HG02759 (cell line): ENCODE measurements around the gene SLC14A1.

Experiments used
- ATAC-seq: cut with Tn5 transposase; IDR thresholded peaks from one replicate; pipeline ENCODE4 v1.9.1; 2021; ENCODE audit warnings: mild to moderate bottlenecking, moderate library complexity; ENCODE audit not compliant: unreplicated experiment

SLC14A1 gene

DNA sequence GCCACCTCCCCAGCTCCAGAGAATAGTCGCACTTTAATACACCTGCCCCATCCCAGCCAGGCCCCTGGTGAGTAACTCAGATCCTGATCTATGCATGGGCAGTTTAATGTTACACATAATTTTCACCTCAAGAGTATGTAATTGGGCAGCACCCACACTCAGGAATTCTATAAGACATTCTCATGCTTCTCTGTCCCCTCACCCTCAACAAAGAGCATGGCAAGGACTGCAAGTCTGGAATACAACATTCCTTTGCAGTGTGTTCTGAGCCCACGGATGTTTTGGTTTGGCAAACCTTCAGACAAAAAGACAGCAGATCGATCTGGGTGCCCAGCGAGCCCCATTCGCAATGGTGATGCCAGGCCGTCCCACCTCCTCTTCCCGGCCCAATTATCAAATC, 4.9 kb upstream of the SLC14A1 start:
- no peak for ATAC-seq

DNA sequence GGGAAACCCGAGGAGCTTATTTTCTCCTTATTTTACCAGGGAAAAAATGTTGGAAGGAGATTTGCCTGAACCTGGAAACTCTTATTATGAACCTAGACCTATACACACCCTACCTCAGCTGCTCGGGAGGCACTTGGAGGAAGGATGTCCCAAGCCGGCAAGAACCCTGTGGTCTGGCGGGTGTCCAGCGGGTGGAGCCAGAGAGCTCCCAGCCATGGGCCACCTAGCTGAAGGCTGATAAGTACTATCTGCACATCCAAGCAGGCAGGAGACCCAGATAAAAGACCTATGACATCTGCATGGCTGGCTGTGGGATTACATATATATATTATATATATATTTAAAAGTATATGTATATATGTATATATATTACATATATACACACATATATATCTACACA, 1.1 kb upstream of the SLC14A1 start:
- peak; percentile 95 for ATAC-seq

DNA sequence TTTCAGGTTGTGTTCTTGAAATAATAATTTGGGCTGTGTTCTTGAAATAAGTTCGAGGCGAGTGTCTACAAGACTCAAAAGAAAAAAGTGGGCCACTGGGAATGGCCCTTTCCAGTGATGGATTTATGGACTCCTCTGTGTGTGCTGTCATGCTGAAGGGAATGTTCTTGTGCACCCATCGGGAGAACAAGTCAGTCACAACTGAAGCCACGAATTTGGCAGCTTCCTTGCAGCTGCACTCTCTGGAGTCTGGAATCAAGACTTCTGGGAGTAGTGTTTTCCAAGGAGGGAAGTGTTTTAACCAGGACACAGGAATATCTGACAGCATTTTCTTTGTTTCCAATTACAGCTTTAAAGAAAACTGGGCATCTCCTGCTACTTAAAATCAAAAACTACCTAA, 620 bp downstream of the SLC14A1 start:
- no peak for ATAC-seq

DNA sequence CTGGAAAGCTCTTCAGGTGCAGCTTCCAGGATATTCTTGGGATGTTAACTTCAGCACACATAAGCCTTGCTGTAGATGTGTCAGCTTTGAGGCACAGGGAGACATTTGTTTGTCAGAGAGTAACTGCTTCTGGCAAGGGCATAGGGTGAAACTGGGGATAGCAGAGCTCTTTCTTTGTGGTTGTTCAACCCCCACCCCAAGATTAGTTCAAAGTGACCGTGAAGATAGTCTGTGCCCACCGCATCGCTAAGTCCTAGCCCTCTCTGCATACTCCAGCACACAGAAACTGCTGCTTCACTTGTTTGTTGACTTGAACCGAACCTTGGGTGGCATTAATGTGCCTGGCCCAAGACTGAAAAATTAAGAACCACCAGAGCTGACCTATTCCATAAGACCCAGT, 1.4 kb downstream of the SLC14A1 start:
- no peak for ATAC-seq

DNA sequence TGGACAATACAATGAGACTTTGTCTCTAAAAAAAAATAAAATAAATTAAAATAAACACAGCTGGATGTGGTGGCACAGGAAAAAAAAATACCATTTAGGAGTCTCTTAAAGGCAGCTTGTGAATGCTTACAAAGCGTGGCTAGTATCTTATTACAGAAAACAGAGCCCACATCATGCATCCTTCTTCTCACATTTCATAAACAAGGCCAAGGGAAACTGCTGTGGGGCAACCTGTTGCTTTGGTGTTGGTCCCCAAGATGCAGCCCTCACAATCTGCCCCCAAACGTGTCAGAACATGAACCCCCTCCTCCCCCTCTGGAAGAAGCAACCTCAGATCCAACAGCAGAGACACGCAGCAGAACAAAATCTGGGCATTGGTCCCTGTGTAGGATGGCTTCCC, 2.6 kb downstream of the SLC14A1 start:
- no peak for ATAC-seq

DNA sequence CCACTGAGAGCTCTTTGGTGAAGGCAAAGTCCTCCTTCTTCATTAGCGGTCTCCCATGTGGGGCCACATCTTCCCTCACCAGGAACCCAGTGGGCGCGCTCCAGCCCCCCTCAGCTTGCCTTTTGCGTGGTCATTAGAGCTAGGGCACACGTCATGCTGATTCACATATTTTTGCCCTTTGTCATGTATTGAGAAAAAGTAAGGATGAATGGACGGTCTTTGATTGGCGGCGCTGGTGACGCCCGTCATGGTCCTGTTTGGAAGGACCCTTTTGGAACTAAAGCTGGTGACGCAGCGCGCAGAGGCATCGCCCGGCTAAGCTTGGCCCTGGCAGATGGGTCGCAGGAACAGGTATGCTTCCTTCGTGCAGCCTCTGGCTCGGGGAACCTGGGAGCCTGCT, 3.1 kb downstream of the SLC14A1 start:
- ATAC-seq: no peak

DNA sequence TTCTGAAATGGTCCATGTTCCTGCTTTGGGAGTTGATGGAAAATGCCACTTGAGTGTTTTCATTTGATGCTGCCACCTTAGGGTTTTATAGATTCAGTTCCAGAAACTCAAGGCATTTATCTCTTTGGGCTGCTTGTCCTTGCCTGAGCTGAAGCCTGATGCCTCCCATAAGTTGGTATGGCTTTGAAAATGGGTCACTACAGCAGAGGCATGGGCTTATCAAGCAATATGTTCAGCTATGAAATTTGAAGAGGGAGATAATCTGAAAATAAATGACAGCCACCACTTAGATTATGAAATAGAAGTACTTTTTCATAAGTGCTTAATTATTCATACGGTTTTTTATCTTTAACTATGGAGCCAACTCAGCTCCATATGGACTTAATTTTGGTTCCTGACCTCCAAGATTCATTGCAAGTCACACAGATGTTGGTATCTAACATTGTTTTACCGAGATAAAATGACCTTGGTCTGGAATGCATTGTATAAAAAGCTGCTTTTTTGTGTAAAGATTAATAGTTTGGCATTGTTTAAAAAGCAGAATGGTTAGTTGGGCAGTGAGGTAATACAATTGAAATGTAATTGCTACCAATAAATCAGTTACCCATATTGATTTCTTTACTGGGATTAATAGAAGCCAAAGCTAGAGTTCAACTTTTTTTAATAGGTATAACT, 4.5 kb downstream of the SLC14A1 start:
- ATAC-seq: no peak

DNA sequence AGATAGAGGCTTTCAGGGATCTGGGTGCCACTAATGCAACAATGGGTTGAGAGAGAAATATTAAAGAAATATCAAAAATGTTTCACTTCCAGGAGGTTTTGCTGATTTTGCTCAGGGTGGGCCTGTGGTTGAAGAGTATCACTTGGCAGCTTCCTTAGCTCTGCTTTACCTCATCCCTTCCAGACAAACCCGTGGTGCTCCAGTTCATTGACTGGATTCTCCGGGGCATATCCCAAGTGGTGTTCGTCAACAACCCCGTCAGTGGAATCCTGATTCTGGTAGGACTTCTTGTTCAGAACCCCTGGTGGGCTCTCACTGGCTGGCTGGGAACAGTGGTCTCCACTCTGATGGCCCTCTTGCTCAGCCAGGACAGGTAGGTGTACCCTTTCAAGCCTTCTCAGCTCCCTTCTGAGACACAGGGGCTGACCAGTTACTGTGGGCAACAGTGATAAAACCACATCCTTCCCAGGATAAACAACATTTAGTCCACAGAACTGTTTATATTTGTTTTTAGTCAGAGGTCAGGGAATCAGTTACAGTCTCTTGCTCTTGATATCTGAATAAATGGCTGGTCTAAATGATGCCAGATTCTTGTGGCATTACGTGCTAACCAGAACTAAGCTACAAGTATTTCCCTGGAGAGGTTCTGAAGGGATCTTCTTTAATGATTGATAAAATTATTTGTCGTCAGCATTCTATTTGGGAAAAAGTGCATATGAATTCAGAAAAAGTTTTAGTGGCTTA, 7.0 kb downstream of the SLC14A1 start:
- no peak for ATAC-seq

DNA sequence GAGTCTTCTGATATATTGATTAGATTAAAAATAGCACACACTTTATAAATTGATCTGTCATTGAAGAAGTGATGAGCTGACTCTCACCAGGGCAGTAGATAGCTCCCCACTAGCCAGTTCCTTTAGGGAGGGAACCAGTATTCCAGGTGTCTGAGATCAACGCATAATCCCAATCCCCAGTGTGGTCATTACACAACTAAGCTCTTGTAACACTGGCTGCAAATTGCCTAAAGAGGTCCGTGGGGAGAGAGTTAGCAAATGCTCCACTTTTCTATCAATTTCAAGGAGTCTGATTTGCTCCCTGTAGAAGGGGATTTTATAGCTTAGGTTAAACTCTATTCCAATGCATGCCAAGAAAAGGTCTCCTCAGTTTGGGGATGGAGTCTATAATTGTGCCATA, 7.7 kb downstream of the SLC14A1 start:
- no peak for ATAC-seq

DNA sequence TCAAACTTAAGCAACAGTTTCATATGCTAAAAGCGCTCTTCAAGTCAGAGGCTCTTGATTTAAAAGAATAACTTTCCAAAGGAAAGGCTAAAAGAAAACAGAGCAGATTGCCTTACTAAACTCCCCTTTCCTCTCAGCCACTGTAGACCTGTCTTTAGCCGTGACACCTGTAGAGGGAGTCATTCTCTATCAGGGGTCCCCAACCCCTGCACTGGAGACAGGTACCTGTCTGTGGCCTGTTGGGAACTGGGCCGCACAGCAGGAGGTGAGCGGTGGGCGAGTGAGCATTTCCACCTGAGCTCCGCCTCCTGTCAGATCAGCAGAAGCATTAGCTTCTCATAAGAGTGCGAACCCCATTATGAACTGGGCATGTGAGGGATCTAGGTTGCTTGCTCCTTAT, 9.6 kb downstream of the SLC14A1 start:
- no peak for ATAC-seq

DNA sequence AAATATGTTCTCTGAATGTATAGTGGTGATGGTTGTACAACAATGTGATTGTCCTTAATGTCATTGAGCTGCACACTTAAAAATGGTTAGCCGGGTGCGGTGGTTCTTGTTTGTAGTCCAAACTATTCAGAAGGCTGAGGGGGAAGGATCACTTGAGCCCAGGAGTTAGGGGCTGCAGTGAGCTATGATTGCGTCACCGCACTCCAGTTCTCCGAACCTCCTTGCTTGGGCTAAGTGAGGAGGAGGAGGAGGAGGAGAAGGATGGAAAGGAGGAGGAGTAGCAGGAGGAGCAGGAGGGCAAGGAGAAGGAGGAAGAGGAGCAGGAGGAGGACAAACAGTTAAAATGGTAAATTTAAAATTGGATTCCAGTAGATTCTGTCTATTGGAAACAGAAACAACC, 10.5 kb downstream of the SLC14A1 start:
- ATAC-seq: no peak

DNA sequence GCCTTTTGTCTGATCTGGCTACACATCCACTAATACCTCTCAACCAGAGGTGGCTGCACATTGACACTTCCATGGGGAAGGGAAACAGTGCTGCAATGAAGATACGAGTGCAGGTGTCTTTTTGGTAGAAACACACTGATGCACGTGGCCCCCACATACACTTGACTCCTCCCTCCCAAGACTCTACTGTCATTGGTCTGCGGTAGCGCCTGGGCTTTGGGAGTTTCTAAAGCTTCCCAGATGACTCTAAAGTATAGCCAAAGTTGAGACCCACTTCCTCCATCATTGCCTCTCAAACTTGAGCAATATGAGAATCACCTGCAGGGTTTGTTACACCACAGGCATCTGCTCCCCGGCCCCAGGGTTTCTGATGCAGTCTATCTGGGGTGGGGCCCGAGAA, 11.0 kb downstream of the SLC14A1 start:
- no peak for ATAC-seq

DNA sequence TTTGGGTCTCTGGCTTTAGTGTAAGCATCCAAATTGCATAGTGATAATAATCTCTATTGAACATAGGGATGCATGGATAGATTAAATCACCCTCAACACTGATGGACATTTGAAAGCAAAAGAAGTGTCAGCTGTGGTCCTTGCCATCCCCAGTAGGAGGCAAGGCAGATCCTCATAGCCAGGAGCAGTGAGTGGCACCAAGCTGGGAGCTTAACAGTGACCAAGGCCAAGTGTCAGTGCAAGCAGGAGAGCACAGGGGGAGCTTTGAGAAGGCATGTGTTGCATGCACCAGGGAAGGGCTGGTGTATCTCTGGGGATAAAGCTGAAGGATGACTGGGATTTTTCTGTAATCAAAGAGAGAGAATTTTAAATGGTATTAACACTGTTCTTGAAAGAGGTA, 14.7 kb downstream of the SLC14A1 start:
- ATAC-seq: no peak

DNA sequence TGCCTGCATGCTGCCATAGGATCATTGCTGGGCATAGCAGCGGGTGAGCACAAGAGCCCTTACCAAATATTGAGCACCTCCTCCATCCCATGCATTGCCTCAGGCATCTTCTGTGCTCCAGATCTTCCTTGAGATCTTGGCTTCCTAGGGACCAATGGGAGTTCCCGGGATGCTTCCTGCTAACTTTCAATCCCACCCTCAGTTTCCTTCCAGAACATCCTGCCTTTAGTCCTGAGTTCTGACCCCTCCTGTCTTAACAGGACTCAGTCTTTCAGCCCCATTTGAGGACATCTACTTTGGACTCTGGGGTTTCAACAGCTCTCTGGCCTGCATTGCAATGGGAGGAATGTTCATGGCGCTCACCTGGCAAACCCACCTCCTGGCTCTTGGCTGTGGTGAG, 15.3 kb downstream of the SLC14A1 start:
- ATAC-seq: no peak

DNA sequence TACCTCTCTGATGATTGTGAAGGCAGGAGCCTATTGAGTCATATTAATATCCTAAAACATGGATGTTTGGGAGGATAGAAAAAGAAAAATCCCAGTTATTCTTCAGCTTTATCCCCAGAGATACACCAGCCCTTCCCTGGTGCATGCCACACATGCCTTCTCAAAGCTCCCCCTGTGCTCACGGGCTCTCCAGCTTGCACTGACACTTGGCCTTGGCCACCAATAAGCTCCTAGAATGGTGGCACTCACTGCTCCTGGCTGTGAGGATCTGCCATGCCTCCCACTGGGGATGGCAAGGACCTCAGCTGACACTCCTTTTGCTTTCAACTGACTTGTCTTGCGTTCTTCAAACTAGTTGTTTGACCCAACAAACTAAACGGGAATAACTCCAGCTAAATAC, 15.9 kb downstream of the SLC14A1 start:
- no peak for ATAC-seq

DNA sequence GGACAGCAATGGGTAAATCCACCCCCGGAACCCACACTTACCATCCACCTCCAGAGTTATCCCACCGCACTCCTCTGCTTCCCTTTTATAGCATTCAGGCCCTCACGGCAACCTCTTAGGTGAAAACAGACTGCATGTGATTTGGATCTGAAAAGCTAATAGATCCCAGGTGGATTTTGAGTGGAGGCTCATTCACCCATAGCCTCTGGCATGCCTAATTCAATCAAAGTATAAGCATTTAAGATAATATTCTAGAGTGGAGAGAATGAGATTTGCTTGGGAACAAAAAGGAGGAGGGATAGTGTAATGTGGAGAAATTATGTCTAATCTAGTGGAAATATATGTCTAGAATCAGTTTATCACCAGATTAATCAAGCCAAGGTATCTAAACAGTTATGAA, 17.1 kb downstream of the SLC14A1 start:
- no peak for ATAC-seq

DNA sequence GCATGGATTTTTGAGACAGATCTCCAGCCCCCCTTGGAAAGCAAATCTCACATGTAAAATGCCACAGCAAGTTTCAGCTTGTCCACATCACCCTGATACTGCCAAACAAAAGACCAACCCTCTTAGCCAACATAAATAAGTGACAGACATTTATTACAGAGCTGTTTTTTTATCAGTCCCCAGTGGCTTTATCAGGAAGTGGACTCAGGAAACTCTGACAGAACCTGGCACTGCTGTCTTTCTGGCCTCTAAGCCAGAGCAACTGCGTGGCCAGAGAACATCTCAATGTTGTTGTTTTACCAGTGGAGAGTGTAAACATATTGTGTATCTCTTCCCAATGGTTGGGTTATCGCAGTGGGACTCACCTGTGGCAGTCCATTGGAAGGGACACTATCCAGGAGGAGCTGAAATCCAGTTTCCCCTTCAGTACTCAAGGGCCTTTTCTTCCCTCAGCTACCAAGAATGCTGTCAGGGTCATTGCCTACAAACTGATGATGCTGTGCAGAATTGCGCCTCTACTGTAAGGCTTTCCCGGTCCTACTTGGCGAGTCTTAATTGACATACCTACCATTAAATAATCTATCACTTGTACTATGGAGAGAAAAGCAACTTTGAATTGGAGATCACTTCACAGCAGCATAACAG, 22.0 kb downstream of the SLC14A1 start:
- ATAC-seq: no peak

DNA sequence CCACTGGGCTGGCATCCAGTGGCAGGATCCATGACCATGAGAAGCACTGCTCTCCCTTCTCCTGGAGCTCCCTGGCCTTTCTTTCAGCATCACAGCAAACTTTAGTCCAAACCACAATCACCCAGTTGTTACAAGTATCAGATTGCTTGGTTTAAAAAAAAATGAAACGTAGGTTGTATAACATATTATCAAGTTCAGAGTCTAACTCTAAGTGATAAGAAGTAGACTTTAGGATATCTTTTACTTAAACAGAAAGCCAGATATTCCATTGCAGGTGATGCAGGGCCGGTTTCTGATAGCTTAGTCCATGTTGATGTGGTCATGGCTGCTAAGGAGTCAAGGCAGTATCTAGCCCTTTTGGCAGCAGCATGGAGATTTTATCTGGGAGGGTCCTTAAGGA, 24.5 kb downstream of the SLC14A1 start:
- no peak for ATAC-seq

DNA sequence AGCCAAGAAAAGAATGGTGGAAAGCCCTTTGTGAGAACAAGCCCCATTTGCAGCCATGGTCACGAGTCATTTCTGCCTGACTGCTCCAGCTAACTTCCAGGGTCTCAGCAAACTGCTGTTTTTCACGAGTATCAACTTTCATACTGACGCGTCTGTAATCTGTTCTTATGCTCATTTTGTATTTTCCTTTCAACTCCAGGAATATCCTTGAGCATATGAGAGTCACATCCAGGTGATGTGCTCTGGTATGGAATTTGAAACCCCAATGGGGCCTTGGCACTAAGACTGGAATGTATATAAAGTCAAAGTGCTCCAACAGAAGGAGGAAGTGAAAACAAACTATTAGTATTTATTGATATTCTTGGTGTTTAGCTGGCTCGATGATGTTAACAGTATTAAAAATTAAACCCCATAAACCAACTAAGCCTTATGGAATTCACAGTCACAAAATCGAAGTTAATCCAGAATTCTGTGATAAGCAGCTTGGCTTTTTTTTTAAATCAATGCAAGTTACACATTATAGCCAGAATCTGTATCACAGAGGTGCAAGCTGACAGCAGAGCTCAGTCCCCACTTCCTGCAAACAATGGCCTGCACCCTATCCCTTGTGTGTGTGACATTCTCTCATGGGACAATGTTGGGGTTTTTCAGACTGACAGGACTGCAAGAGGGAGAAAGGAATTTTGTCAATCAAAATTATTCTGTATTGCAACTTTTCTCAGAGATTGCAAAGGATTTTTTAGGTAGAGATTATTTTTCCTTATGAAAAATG, 26.1 kb downstream of the SLC14A1 start:
- peak; percentile 73 for ATAC-seq

DNA sequence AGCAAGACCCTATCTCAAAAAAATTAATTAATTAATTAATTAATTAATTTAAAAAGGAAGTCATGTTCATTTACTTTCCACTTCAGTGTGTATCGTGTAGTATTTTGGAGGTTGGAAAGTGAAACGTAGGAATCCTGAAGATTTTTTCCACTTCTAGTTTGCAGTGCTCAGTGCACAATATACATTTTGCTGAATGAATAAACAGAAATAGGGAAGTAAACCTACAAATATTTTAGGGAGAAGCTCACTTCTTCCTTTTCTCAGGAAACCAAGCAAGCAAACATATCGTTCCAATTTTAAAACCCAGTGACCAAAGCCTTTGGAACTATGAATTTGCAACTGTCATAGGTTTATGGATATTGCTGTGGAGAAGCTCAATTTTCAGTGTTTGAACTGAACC, 27.8 kb downstream of the SLC14A1 start:
- ATAC-seq: no peak

DNA sequence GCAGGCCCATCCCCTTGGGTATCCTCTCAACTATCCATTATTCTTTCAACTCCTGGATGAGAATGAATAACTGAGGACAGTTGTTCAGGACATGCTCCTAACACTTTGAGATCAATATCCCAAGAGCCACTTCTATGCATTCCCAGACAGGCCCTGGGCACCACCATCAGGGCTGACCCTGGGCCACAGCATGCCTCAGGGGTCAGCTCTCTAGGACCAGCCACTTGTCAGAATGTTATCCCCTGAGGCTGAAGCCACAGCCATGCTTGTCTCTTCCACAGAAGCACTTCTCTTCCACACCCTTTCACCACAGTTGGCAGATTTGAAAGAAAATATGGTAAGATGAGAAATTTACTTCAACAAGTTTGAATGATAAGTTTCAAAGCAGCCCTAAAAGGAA, 28.7 kb downstream of the SLC14A1 start:
- ATAC-seq: no peak

DNA sequence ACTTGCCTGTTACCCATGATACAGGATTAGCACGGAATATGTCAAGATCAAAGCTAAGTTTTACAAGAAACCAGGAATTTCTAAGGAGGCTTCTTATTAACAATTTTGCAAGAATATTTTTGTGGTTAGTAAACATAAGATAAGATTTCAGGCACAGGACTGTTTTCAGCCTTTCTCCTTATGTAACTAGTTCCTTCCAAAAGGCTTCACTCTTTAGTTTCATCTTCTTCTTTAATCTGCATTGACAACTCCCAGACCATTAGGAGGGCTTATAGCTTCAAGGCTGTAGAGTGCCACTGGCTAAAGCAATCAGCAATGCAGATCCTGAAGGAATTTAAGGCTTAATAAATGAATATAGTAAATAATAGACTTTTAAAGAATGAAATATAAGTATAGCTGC, 29.3 kb downstream of the SLC14A1 start:
- ATAC-seq: no peak
